MM.1S (cell line): ENCODE data around the gene SNAI3.

ENCODE experiments used
- DNase-seq: peaks from one replicate; pipeline ENCODE4 v3.0.0-alpha.2; 2015
- H2AFZ ChIP-seq: fragments of 300-600 bp; sonication (generic); 2 replicates; pipeline ENCODE4 v1.6.0; 2016; ENCODE audit warnings: antibody characterized with exemption, low read length
- H3F3A ChIP-seq: fragments of 300-600 bp; sonication (generic); 2 replicates; pipeline ENCODE4 v1.6.1; 2016; ENCODE audit warnings: mild to moderate bottlenecking, antibody characterized with exemption, low read length, moderate library complexity, mixed read lengths; ENCODE audit not compliant: insufficient read depth
- H3K27ac ChIP-seq: fragments of 300-600 bp; sonication (generic); 2 replicates; pipeline ENCODE4 v1.5.1; 2016; ENCODE audit warnings: mild to moderate bottlenecking, low read length
- H3K27me3 ChIP-seq: fragments of 300-600 bp; sonication (generic); replicated peaks from 2 replicates; pipeline ENCODE4 v1.6.0; 2016; ENCODE audit warnings: low read length; ENCODE audit not compliant: insufficient read depth
- H3K36me3 ChIP-seq: fragments of 300-600 bp; sonication (generic); replicated peaks from 2 replicates; pipeline ENCODE4 v1.6.1; 2016; ENCODE audit warnings: mild to moderate bottlenecking, low read length, mixed read lengths; ENCODE audit not compliant: insufficient read depth
- H3K4me1 ChIP-seq: fragments of 300-600 bp; sonication (generic); 2 replicates; pipeline ENCODE4 v1.6.1; 2016; ENCODE audit warnings: low read length, mixed read lengths
- H3K4me2 ChIP-seq: fragments of 300-600 bp; sonication (generic); 2 replicates; pipeline ENCODE4 v1.6.0; 2016; ENCODE audit warnings: low read depth, low read length
- H3K4me3 ChIP-seq: fragments of 300-600 bp; sonication (generic); 2 replicates; pipeline ENCODE4 v1.5.1; 2016; ENCODE audit warnings: low read length, mixed read lengths
- H3K79me2 ChIP-seq: fragments of 300-600 bp; sonication (generic); 2 replicates; pipeline ENCODE4 v1.6.1; 2016; ENCODE audit warnings: mixed run types, low read length, mixed read lengths
- H3K9ac ChIP-seq: fragments of 300-600 bp; sonication (generic); 2 replicates; pipeline ENCODE4 v1.6.1; 2016; ENCODE audit warnings: low read length, mixed read lengths
- H3K9me2 ChIP-seq: fragments of 300-600 bp; sonication (generic); replicated peaks from 2 replicates; pipeline ENCODE4 v1.6.1; 2016; ENCODE audit warnings: mild to moderate bottlenecking, low read length, mixed read lengths; ENCODE audit not compliant: insufficient read depth
- H3K9me3 ChIP-seq: fragments of 300-600 bp; sonication (generic); replicated peaks from 2 replicates; pipeline ENCODE4 v1.6.1; 2016; ENCODE audit warnings: mild to moderate bottlenecking, low read length, mixed read lengths; ENCODE audit not compliant: insufficient read depth
- H4K20me1 ChIP-seq: fragments of 300-600 bp; sonication (generic); 2 replicates; pipeline ENCODE4 v1.6.1; 2016; ENCODE audit warnings: mild to moderate bottlenecking, low read length, moderate library complexity, mixed read lengths; ENCODE audit not compliant: insufficient read depth
- EZH2 ChIP-seq: fragments of 300-600 bp; sonication (generic); optimal IDR thresholded peaks from 2 replicates; pipeline ENCODE3; 2017; ENCODE audit warnings: low read depth, mild to moderate bottlenecking, antibody characterized with exemption, low read length, mixed read lengths
- EZH2phosphoT487 ChIP-seq: fragments of 300-600 bp; sonication (generic); IDR thresholded peaks from 2 replicates; pipeline ENCODE4 v1.6.1; 2018; ENCODE audit warnings: antibody characterized with exemption, low read length
- TF ChIP-seq, protein P1 (sequence below): fragments of 300-600 bp; sonication (generic); IDR thresholded peaks from 2 replicates; pipeline ENCODE4 v1.5.1; 2016; ENCODE audit warnings: antibody characterized with exemption, low read length, mixed read lengths

SNAI3 gene

GRCh38 chr16:88665570-88665969 lies 20.7 kb downstream of the SNAI3 start:
- no peaks in the 10 kb centered on the region for H3K36me3 ChIP-seq
- no peaks in the 10 kb centered on the region for H3F3A ChIP-seq
- peaks cover 10% of the 10 kb centered on the region for H3K79me2 ChIP-seq
- no peak overlapping the region for H3K4me3 ChIP-seq
- H3K4me1 ChIP-seq: no peaks in the 10 kb centered on the region
- H4K20me1 ChIP-seq: no peaks in the 10 kb centered on the region
- DNase-seq: no peak
- H3K9me3 ChIP-seq: no peaks in the 10 kb centered on the region
- H3K9ac ChIP-seq: no peak overlapping the region
- no peak overlapping the region for H3K27ac ChIP-seq
- H3K27me3 ChIP-seq: no peaks in the 10 kb centered on the region
- TF ChIP-seq EZH2phosphoT487 (no peak), EZH2 (no peak)
- TF ChIP-seq, protein P1, sequence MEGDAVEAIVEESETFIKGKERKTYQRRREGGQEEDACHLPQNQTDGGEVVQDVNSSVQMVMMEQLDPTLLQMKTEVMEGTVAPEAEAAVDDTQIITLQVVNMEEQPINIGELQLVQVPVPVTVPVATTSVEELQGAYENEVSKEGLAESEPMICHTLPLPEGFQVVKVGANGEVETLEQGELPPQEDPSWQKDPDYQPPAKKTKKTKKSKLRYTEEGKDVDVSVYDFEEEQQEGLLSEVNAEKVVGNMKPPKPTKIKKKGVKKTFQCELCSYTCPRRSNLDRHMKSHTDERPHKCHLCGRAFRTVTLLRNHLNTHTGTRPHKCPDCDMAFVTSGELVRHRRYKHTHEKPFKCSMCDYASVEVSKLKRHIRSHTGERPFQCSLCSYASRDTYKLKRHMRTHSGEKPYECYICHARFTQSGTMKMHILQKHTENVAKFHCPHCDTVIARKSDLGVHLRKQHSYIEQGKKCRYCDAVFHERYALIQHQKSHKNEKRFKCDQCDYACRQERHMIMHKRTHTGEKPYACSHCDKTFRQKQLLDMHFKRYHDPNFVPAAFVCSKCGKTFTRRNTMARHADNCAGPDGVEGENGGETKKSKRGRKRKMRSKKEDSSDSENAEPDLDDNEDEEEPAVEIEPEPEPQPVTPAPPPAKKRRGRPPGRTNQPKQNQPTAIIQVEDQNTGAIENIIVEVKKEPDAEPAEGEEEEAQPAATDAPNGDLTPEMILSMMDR: no peak
- H2AFZ ChIP-seq: no peak overlapping the region
- no peaks in the 10 kb centered on the region for H3K9me2 ChIP-seq
- H3K4me2 ChIP-seq: no peak overlapping the region

DNA sequence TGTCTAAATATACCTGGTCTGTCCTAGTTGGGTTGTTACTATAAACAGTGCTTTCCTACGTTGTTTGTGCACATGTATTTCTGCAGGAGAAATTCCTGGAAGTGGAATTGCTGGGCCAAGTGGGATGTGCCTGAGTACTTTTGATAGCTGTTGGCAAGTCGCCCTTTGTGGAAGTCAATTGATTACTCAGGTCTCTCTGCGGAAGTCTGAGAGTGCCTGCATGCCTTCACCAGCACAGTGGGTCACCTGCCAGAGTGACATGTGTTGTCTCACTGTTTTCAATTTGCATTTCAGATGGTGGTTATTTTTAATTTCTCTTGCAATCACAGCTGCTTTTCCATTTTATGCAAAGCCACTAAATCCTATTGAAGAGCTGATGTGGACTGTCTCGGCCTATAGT lies 21.2 kb downstream of the SNAI3 start:
- peaks cover 10% of the 10 kb centered on the region for H3K79me2 ChIP-seq
- no peak overlapping the region for H3K27ac ChIP-seq
- no peaks in the 10 kb centered on the region for H3K4me1 ChIP-seq
- TF ChIP-seq, protein P1: no peak
- no peak overlapping the region for H3K9ac ChIP-seq
- no peaks in the 10 kb centered on the region for H3K9me3 ChIP-seq
- H3F3A ChIP-seq: no peaks in the 10 kb centered on the region
- no peak overlapping the region for H2AFZ ChIP-seq
- H3K4me2 ChIP-seq: no peak overlapping the region
- no peak overlapping the region for H3K4me3 ChIP-seq
- H3K36me3 ChIP-seq: no peaks in the 10 kb centered on the region
- DNase-seq: no peak
- no peaks in the 10 kb centered on the region for H3K27me3 ChIP-seq
- H4K20me1 ChIP-seq: no peaks in the 10 kb centered on the region
- H3K9me2 ChIP-seq: no peaks in the 10 kb centered on the region

DNA sequence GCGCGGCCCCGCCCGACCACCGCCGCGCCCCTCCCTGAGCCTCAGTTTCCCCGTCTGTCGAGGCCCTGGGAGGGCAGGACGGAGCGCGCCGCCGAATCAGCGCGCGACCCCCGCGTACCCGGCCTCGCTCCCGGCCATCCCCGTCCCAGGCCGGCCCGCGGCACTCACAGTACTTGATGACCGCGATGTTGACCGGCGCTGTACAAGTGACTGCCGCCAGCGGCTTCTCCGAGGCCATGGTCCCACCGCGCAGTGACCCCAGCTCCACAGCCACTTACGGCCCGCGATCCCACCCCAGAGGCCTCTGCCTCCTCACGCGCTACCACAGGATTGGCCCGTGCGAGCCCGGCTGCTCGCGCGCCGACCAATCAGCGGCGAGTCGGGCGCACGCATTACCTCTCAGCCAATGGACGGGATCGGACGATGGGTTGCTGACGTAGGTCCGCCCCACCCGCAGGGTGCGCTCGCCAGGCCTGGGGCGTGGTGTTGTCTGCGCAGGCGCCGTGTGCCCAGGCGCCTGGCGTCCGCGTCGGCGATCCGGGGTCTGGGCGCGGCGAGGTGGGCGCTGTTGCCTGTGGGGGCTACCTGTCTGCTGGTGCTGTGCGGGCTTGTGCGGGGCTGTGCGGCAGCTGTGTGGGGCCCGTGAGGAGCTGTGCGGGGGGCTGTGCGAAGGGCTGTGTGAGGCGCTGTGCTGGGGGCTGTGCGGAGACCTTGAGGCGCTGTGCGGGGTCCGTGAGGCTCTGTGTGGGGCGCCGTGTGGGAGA lies 23.3 kb downstream of the SNAI3 start, which contains the start of gene MVD:
TSS of gene MVD (minus strand) at position 249 of the 764 bp plus-strand sequence. CDS start at position 238, 11 bp downstream.
- Histone ChIP-seq H3K27ac (peak within 1 kb of the TSS; percentile 25; the same call in 1 of the 2 replicates), H4K20me1 (no peaks in the 10 kb centered on the region), H3K4me1 (no peaks in the 10 kb centered on the region), H3K9me2 (no peaks in the 10 kb centered on the region), H2AFZ (peak within 1 kb of the TSS; percentile 67; the same call in 1 of the 2 replicates), H3K36me3 (no peaks in the 10 kb centered on the region), H3F3A (no peaks in the 10 kb centered on the region), H3K4me3 (peak within 1 kb of the TSS; percentile 75), H3K79me2 (peaks cover 13% of the 10 kb centered on the region), H3K27me3 (no peaks in the 10 kb centered on the region), H3K9ac (peak within 1 kb of the TSS; percentile 78), H3K9me3 (no peaks in the 10 kb centered on the region), H3K4me2 (peak within 1 kb of the TSS; percentile 63)
- TF ChIP-seq, protein P1: peak; percentile 2; the same call in 1 of the 2 replicates
- TF ChIP-seq EZH2phosphoT487: no peak
- no peak for TF ChIP-seq EZH2
- peak; percentile 91 for DNase-seq
